Chondrocyte (in vitro differentiated cells): ENCODE data around the gene LARP1B. TPM values are rescaled to one million over a fixed set of nuclear protein-coding genes. Genes with fewer than 3 reads are reported as not detected.
"Not testable (repeated sequence)": the region's sequence is repeated elsewhere in the genome, so short reads cannot be mapped to it uniquely, and the experiment has no call there.

Experiments used
- DNase-seq: peaks from one replicate; pipeline ENCODE4 v3.0.0; 2021; ENCODE audit warnings: mixed read lengths, low spot score
- H3K27ac Mint-ChIP-seq: one replicate; pipeline ENCODE4 v1.8.0; 2021; ENCODE audit warnings: mild to moderate bottlenecking, moderate library complexity, mixed read lengths; ENCODE audit not compliant: unreplicated experiment
- H3K27me3 Mint-ChIP-seq: 2 replicates; pipeline ENCODE4 v1.8.0; 2021; ENCODE audit warnings: low read depth, mixed read lengths
- H3K36me3 Mint-ChIP-seq: 2 replicates; pipeline ENCODE4 v1.8.0; 2021; ENCODE audit warnings: low read depth, mixed read lengths
- H3K4me1 Mint-ChIP-seq: 2 replicates; pipeline ENCODE4 v1.8.0; 2021; ENCODE audit warnings: low read depth, mild to moderate bottlenecking, mixed read lengths
- H3K4me3 Mint-ChIP-seq: one replicate; pipeline ENCODE4 v1.8.0; 2021; ENCODE audit warnings: mild to moderate bottlenecking, moderate library complexity, mixed read lengths; ENCODE audit not compliant: unreplicated experiment
- H3K9me3 Mint-ChIP-seq: 2 replicates; pipeline ENCODE4 v1.8.0; 2021; ENCODE audit warnings: low read depth, mixed read lengths
- CTCF ChIP-seq: fragments of 200-600 bp; sonication (generic); IDR thresholded peaks from 2 replicates; pipeline ENCODE4 v1.5.0; 2021; ENCODE audit warnings: antibody characterized with exemption, mild to moderate bottlenecking, moderate library complexity
- total RNA-seq: library from RNA; stranded (reverse); gene quantifications from 3 replicates; pipeline ENCODE4 v1.2.1, GENCODE V29; 2021

The LARP1B gene
- total RNA-seq, 1 donor from 2014 or later = 21.9 TPM

- Mint-ChIP-seq H3K27ac (no peak overlapping the region), H3K4me3 (no peak overlapping the region), H3K4me1 (peaks cover 37% of the 10 kb centered on the region), H3K27me3 (no peaks in the 10 kb centered on the region), H3K36me3 (peaks cover 5% of the 10 kb centered on the region), H3K9me3 (peaks cover 17% of the 10 kb centered on the region)
- no peak for TF ChIP-seq CTCF
- no peak for DNase-seq
These were observed 183.3 kb downstream of the LARP1B start for GRCh38 chr4:128244379-128244778.

GRCh38 chr4:128245391-128245790, 184.3 kb downstream of the LARP1B start:
- Mint-ChIP-seq H3K9me3 (peaks cover 22% of the 10 kb centered on the region), H3K4me1 (peaks cover 32% of the 10 kb centered on the region)
- not testable (repeated sequence) for DNase-seq, H3K27ac Mint-ChIP-seq, H3K4me3 Mint-ChIP-seq, H3K27me3 Mint-ChIP-seq, H3K36me3 Mint-ChIP-seq

GRCh38 chr4:128247906-128248305, 186.8 kb downstream of the LARP1B start:
- Mint-ChIP-seq H3K9me3 (peaks cover 16% of the 10 kb centered on the region), H3K27ac (no peak overlapping the region), H3K4me1 (peaks cover 9% of the 10 kb centered on the region), H3K36me3 (peaks cover 2% of the 10 kb centered on the region), H3K4me3 (no peak overlapping the region), H3K27me3 (no peaks in the 10 kb centered on the region)
- DNase-seq = no peak
- no peak for TF ChIP-seq CTCF

- no peak for TF ChIP-seq CTCF
- Mint-ChIP-seq H3K27me3 (no peaks in the 10 kb centered on the region), H3K4me3 (no peak overlapping the region), H3K36me3 (peaks cover 2% of the 10 kb centered on the region), H3K4me1 (no peaks in the 10 kb centered on the region), H3K27ac (no peak overlapping the region), H3K9me3 (peaks cover 16% of the 10 kb centered on the region)
- no peak for DNase-seq
These were observed 188.9 kb downstream of the LARP1B start for GRCh38 chr4:128249787-128250668.

- no peak for TF ChIP-seq CTCF
These were observed 194.8 kb downstream of the LARP1B start for GRCh38 chr4:128255906-128256305.

GRCh38 chr4:128256539-128256938, 195.4 kb downstream of the LARP1B start:
- no peaks in the 10 kb centered on the region for H3K27me3 Mint-ChIP-seq
- H3K4me3 Mint-ChIP-seq = no peak overlapping the region
- H3K36me3 Mint-ChIP-seq = no peaks in the 10 kb centered on the region
- H3K9me3 Mint-ChIP-seq = peaks cover 2% of the 10 kb centered on the region
- no peaks in the 10 kb centered on the region for H3K4me1 Mint-ChIP-seq
- TF ChIP-seq CTCF = no peak
- no peak for DNase-seq
- no peak overlapping the region for H3K27ac Mint-ChIP-seq

More at GRCh38 chr4:128255906-128256305, 194.8 kb downstream of the LARP1B start:
- Mint-ChIP-seq H3K27ac (no peak overlapping the region), H3K36me3 (no peaks in the 10 kb centered on the region), H3K4me1 (no peaks in the 10 kb centered on the region), H3K9me3 (peaks cover 4% of the 10 kb centered on the region), H3K4me3 (no peak overlapping the region), H3K27me3 (no peaks in the 10 kb centered on the region)
- no peak for DNase-seq

GRCh38 chr4:128258166-128258565, 197.1 kb downstream of the LARP1B start:
- H3K27ac Mint-ChIP-seq, H3K27me3 Mint-ChIP-seq, H3K4me3 Mint-ChIP-seq, H3K36me3 Mint-ChIP-seq, H3K4me1 Mint-ChIP-seq, H3K9me3 Mint-ChIP-seq, DNase-seq: not testable (repeated sequence)

GRCh38 chr4:128259889-128260288, 198.8 kb downstream of the LARP1B start:
- H3K9me3 Mint-ChIP-seq = peaks cover 11% of the 10 kb centered on the region
- H3K4me3 Mint-ChIP-seq, H3K27ac Mint-ChIP-seq, H3K36me3 Mint-ChIP-seq, H3K4me1 Mint-ChIP-seq, H3K27me3 Mint-ChIP-seq, DNase-seq: not testable (repeated sequence)
